ENCODE results near the gene ZNF423.
"Not testable (repeated sequence)": the region's sequence is repeated elsewhere in the genome, so short reads cannot be mapped to it uniquely, and the experiment has no call there.

Gene ZNF423

GRCh38 chr16:49566432-49566831 lies 289.5 kb downstream of the ZNF423 start:
- DNase-seq: no peak

- DNase-seq: no peak
These were observed 291.2 kb downstream of the ZNF423 start for GRCh38 chr16:49564496-49565229.

- no peak for DNase-seq
These were observed 292.2 kb downstream of the ZNF423 start for GRCh38 chr16:49563666-49564065.

- not testable (repeated sequence) for DNase-seq
These were observed 293.0 kb downstream of the ZNF423 start for GRCh38 chr16:49562894-49563293.

- DNase-seq: no peak
These were observed 293.7 kb downstream of the ZNF423 start for GRCh38 chr16:49562228-49562627.

- DNase-seq: no peak
These were observed 295.7 kb downstream of the ZNF423 start for GRCh38 chr16:49560004-49560830.

GRCh38 chr16:49559242-49559641 lies 296.7 kb downstream of the ZNF423 start:
- no peak for DNase-seq

- no peak for DNase-seq
These were observed 297.5 kb downstream of the ZNF423 start for GRCh38 chr16:49558451-49558850.

- peak; percentile 9 for DNase-seq
These were observed 299.1 kb downstream of the ZNF423 start for GRCh38 chr16:49556606-49557446.

GRCh38 chr16:49556249-49556605 lies 299.7 kb downstream of the ZNF423 start:
- DNase-seq: no peak

- DNase-seq: no peak
These were observed 301.2 kb downstream of the ZNF423 start for GRCh38 chr16:49554681-49555080.

GRCh38 chr16:49552313-49552928 lies 303.5 kb downstream of the ZNF423 start:
- DNase-seq: no peak

GRCh38 chr16:49550666-49551065 lies 305.2 kb downstream of the ZNF423 start:
- no peak for DNase-seq

- DNase-seq: no peak
These were observed 305.8 kb downstream of the ZNF423 start for GRCh38 chr16:49550140-49550539.

- no peak for DNase-seq
These were observed 307.5 kb downstream of the ZNF423 start for GRCh38 chr16:49548325-49548970.

GRCh38 chr16:49547448-49547847 lies 308.5 kb downstream of the ZNF423 start:
- DNase-seq: no peak

- DNase-seq: no peak
These were observed 309.2 kb downstream of the ZNF423 start for GRCh38 chr16:49546735-49547134.

GRCh38 chr16:49545741-49546448 lies 310.0 kb downstream of the ZNF423 start:
- DNase-seq: no peak

GRCh38 chr16:49545243-49545642 lies 310.7 kb downstream of the ZNF423 start:
- no peak for DNase-seq

- DNase-seq: no peak
These were observed 311.1 kb downstream of the ZNF423 start for GRCh38 chr16:49544828-49545227.

- no peak for DNase-seq
These were observed 312.3 kb downstream of the ZNF423 start for GRCh38 chr16:49543631-49543946.
